HL-60/S4 treated with retinoic acid at 250 ng/mL for 4 days and 3 days (cell line): ENCODE measurements around the gene POR.
"Not testable (repeated sequence)": the region's sequence is repeated elsewhere in the genome, so short reads cannot be mapped to it uniquely, and the experiment has no call there.

Experiments used
- in situ Hi-C: fragments of 300-500 bp; cut with MboI; formaldehyde crosslinking; loops from 2 replicates; pipeline ENCODE4 v1.7.0; 2022; ENCODE audit warnings: low sequenced_read_pairs

Gene POR

DNA sequence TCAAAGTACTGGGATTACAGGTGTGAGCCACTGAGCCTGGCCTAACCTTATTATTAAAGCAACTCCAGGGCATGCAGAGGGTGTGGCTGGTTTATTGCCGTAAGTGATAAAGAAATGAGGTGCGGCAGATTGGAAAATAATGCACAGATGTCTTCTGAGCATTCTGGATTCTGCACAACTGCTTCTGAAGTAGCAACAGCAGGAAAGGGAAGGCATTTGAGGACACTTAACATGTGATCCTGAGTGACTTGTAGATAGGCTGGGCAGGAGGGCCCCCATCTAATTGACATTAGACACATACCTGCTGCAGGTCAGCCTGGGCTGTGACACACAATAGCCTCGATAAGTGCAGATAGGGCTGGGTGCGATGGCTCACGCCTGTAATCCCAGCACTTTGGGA, 30.5 kb upstream of the POR start:
- in situ Hi-C loops = no loop called here

DNA sequence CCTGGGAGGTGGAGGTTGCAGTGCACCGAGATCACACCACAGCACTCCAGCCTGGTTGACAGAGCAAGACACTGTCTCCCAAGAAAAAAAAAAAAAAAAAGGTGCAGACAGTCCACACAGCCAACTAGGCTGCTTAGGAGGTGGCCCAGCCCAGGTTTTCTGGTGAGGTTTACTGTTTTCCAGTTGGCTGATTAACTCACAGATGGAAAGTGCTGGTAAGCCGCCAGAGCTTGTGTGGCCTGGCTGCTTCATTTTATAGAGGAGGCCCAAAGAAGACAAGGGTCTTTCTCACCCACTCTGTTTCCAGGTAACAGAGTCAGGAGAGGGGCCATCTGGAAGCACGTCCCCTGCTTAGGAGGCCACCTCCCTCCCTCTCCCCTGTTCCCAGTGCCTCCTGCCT, 29.9 kb upstream of the POR start:
- in situ Hi-C loops = no loop called here

DNA sequence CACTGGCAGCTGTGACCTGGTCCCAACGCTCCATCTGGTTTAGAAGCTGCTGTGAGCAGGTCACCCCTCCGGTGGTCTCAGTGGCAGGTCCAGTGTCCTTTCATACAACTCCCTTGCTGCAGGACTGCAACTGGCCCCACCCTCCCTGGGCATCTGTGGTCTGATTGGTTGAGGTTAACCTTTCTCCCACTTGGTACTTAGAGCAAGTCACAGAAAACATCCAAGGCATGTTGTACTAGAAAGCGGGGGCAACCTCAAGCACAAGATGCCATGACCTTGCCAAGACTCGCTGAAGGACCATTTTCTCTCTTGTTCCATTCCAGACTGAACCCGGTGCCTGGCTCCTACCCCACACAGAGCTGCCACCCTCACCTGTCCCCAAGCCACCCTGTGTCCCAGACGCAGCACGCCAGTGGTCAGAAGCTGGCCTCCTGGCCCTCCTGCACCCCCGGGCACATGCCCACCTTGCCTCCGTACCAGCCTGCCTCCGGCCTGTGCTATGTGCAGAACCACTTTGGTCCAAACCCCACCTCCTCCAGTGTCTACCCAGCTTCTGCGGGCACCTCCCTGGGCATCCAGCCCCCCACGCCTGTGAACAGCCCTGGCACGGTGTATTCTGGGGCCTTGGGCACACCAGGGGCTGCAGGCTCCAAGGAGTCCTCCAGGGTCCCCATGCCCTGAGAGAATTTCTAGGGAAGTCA, 27.1 kb upstream of the POR start:
- in situ Hi-C loops = no loop called here

DNA sequence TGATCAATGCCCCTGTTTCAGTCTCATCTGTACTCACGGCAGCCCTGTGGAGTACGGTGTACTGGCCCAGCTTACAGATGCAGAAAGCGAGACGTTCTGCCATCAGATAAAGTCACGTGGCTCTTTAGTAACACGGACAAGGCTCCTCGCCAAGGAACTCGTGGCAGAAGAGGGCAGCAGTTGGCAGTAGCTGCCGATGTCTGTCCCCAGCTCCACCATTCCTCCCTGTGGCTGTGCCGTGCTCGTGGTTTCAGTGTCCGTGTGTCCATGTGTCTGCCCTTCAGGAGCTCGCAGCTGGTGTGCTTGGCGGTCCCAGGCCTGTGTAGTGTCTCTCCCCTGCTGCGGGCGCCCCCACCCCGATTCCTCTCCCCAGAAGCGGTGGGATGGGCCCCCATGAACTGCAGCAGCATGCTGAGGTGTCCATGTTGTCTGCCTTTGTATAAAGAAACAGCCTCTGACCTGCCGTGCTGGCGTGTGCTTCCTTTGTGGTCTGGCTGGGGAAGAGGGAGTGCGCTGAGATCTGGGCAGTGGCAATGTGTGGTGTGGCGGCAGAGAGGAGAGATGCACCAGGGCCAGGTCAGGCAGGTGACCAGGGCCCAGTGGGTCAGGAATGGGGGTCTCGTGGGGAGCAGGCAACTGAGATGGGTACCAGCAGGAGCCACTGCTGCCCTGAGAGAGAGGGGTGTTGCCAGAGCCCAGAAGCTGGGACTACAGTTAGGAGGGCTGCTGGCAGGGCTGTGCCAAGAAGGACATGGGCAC, 26.3 kb upstream of the POR start:
- in situ Hi-C loops = no loop called here

DNA sequence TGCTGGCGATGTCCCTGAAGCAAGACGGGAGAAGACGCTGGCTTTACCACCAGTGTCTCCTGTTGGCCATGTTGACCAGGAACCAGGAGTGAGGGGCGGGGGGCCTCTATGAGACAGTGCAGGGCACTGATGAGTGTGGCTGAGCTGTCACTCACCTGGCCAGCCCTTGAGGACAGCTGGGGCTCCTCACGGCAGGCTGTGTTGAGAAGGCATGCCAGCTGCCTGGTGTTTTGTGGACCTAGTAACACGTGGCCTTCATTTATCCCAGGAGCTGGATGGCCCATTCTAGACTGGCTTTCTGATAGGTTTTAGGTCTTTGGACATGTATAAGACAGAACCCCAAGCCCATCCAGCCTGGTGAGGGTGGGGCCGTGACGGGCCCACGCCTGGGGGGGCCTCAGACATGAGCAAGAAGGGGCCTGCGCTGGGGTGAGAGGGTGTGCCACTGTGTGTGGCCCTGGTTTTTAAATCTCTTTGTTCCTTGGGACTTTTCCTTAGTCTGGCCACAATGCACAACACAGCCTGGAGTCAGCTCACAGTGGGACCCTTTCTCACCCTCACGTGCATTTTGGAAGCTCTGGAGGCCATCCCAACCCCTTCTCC, 25.6 kb upstream of the POR start:
- in situ Hi-C loops = no loop called here

DNA sequence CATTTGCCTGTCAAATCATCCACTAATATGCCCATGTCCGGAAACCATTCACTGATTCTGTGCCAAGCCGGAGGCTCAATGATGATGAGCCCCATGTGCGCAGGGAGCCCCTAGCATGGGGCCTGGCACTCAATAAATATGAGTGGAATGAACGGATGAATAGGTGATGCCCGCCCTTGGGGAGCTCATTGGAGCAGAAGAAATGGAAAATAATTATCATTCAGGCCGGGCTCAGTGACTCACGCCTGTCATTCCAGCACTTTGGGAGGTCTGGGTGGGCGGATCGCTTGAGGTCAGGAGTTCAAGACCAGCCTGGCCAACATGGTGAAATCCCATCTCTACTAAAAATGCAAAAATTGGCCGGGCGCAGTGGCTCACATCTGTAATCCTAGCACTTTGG, 25.1 kb upstream of the POR start:
- in situ Hi-C loops = no loop called here

DNA sequence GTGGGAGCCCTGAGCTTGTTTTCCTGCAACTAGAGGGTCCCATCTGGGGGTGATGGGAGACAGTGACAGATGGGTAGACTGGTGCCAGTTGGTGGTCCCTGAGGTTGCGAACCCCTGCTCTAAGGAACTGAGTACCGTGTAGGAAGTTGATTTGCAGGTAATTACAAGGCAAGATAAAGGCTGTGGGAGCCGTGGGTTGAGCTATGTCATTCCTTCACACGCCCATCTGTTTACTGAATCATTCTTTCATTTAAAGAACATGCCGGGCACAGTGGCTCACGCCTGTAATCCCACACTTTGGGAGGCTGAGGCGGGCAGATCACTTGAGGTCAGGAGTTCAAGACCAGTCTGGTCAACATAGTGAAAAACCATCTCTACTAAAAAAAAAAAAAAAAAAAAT, 23.7 kb upstream of the POR start:
- in situ Hi-C loops = not testable (repeated sequence)

DNA sequence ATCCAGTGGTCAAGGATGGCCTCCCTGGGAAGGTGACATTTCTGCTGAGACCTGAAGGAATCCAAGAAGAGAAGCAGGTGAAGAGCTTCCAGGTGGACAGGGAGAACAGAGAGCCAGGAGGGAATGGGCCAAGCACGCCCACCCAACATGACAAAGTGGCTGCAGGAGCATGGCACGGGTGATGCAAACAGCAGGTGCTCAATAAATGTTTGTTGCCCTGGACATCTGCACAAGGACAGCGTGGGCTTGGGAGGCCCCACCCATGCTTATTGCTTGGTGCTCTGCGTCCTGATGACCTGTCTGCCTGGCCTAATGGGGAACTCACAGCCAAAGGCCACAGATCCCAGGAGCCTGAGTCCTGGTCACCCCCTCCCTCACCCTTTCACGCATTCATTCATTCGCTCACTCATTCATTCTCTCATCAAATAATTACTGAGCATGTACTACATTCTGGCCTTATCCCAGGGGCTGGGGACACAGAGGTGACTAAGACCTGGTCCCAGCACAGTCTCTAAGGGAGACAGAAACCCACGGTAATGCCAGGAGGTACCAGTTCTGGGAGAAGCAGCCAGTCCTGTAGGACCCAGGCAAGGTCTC, 23.0 kb upstream of the POR start:
- in situ Hi-C loops = no loop called here

DNA sequence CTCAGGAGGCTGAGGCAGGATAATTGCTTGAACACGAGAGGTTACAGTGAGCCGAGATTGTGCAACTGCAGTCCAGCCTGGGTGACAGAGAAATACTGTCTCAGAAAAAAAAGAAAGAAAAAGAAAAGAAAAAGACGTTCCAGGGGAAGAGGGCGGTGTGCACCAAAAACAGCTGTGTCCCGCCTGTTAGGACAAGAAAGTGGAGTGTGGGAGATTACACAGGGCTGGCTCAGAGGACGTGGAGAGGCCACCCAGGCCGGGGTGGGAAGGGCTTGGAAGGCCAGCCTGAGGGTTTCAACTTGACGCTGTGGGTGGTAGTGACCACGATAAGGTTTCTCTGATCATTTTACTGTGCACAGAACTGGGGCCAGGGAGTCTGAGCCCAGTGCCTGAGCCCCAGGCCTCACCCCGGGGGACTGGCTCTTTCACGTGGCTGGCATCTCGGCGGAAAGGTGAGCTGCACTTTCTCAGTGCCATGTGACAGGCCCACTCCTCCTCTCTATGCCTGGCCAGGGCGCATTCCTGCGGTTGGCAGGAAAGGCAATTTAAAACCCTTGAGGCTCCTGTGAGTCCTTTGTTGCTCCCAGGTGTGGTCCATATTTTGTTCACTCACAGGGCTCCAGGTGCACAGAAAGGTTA, 22.2 kb upstream of the POR start:
- in situ Hi-C loops = no loop called here

DNA sequence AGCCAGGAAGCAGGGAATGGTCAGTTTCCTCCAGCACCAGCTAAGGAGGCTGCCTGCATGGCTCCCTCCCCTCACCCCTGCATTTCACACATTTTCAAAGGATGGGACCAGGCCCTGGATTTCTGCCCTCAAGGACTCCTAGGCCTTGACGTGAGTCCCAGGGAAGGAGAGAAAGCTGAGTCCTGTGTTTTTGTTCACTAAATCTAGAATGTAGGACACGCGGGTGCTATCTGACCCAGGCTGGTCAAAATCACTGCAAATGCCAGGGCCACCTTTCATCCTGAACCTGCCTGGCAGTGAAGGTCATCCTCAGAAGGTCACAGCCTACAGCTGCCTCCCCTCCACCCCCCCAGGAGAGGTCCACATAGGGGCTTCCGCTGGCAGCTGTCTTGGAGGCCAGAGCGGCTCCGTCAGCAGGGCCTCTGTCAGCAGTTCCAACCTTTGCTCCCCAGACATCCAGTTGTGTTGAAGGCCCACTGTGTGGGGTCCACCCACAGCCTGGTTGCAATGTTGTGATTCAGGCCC, 18.1 kb upstream of the POR start:
- in situ Hi-C loops = no loop called here

DNA sequence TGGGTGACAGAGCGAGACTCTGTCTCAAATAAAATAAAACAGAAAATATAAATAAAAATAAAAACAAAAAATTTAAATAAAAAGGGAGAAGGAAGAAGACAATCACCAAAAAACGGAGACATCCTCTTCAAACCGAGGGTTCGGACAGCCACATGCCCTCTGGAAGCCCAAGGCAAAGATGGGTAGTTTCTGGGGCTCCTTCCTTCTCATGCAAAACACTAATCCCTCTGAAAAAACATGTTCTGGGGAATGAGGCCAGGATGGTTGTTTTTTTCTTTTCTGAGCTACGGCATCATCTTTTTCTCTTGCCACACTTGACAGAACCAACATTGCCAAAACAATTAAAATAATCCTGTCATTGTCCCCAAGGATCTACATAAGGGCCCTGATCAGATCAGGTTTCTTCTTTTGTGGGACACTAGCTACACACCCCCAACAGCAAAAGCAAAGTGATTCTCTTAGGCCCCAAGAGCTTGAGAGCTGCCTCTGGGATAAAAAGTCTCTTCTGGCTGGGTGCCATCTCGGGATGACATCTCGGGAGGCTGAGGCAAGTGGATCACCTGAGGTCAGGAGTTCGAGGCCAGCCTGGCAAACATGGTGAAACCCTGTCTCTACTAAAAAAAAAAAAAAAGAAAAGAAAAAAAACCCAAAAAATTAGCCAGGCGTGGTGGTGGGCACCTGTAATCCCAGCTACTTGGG, 14.2 kb upstream of the POR start:
- in situ Hi-C loops = no loop called here

DNA sequence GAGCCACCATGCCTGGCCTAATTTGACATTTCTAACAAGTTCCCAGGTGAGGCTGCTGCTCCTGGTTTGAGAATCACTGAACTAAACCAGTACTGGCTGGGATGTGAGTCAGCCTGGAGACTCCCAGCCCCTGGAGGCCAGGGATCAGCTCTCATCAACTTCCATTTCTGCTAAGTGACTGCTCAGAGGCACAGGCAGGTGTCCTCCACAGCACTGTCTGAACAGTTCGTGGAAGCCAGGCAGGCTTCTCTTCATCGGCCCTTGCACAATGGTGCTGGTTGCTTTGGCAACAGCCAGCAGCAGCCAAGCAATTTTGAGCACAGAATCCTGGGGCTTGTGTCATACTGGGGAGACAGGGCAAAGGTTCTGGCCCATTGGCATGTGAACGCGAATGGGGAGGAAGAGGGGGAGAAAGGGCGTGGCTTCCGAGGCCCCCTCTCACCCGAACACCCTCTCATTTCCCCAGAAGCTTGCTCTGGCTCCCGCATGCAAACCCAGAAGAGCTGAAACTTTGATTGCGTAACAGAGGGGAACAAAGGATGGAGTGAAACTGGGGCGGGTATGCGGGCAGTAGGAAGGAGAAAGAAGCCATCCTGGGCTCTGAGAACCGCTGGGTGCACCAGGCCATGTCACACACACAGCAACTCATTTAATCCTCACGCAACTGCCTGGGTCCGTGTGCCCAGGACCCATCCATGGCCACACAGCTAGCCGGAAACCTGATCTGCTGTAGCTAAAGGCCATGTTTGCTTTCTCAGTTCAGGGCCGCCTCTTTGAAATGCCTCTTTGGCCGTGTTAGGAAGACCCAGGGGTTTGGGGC, 9.0 kb upstream of the POR start:
- in situ Hi-C loops = no loop called here

DNA sequence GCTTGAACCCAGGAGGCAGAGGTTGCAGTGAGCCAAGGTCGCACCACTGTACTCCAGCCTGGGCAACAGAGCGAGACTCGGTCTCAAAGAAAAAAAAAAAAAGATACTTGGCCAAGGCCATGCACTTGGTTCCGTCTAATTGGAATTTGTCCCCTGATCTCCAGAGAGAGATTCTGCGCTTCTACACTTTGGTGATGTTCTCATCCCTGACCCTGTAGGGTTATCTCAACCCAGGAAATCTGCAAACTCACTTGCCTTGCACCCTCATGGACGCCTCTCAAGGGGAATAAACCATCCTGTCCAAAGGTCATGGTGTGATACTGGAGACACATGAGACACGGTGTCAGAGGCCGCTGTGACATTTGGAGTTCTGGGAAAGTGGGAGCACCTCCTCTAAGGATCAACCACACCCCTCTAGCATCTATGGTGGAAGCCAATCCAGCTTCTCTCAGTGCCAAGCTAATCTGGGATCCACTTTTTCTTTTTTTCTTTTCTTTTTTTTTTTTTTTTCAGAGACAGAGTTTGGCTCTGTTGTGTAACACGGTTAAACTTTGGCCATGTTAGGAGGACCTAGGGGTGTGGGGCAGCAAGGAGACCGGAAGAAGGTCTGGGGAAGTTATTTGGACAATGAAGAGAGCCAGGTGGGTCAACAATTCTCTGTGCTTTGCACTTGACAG, 7.8 kb upstream of the POR start:
- in situ Hi-C loops = no loop called here

DNA sequence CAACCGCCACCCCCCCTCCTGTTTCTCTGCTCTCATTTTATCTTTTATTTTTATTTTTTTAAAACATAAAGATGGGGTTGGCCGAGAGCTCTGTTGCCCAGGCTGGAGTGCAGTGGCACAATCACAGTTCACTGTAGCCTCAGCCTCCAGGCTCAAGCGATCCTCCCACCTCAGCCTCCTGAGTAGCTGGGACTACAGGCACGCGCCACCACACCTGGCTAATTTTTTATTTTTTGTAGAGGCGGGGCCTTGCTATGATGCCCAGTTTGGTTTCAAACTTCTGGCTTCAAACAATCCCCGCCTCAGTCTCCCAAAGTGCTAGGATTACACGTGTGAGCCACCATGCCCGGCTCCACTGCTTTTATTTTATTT, 7.3 kb upstream of the POR start:
- in situ Hi-C loops = not testable (repeated sequence)

DNA sequence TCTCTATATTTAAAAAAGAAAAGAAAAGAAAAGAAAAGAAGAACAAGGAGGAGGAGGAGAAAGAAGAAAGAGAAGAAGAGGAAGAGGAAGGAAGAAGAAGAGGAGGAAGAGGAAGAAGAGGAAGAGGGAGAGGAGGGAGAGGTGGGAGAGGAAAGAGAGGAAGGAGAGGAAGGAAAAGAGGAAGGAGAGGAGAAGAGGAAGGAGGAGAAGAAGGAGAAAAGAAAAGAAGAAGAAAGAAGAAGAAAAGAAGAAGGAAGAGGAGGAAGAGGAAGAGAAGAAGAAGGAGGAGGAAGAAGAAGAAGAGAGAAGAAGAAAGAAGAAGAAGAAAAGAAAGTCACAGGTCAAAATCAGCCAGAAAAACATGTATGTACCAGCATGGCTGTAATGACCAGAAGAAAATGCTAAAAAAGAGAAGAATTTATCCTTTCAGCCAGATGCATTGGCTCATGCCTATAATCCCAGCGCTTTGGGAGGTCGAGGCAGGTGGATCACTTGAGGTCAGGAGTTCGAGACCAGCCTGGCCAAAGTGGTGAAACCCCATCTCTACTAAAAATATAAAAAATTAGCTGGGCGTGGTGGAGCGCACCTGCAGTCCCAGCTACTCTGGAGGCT, 5.3 kb upstream of the POR start:
- in situ Hi-C loops = no loop called here

DNA sequence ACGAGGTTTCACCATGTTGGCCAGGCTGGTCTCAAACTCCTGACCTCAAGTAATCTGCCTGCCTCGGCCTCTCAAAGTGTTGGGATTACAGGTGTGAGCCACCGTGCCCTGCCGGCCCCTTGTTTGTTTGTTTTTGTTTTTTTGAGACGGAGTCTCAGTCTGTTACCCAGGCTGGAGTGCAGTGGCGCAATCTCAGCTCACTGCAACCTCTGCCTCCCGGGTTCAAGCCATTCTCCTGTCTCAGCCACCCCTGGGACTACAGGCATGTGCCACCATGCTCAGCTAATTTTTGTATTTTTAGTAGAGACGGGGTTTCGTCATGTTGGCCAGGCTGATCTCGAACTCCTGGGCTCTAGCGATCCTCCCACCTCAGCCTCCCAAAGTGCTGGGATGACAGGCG, 3.8 kb upstream of the POR start:
- in situ Hi-C loops = not testable (repeated sequence)

DNA sequence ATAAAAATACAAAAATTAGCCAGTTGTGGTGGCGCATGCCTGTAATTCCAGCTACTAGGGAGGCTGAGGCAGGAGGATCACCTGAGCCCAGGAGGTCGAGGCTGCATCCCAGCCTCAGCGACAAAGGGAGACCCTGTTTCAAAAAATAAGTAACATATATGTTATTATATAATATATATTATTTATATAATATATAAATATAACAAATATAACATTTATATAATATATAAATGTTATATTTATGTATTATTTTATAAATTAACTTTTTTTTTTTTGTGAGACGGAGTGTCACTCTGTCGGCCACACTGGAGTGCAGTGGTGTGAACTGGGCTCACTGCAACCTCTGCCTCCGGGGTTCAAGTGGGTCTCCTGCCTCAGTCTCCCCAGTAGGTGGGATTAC, 1.5 kb upstream of the POR start:
- in situ Hi-C loops = no loop called here

DNA sequence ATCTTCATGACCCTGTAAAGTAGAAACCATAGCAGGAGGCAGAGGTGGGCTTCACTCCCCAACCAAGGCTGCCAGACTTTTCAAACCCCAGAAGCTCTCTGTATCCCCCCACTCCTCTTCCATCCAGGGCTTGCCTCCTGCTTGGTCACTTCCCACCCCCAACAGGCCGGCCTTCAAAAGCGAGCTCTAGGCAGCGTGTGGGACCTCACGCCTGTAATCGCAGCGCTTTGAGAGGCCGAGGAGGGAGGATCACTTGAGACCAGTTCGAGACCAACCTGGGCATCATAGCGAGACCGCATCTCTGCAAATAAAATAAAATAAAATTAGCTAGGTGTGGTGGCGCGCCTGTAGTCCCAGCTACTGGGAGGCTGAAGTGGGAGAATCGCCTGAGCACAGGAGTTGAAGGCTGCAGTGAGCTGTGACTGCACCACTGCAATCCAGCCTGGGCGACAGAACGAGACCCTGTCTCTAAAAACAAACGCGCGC, 743 bp upstream of the POR start:
- in situ Hi-C loops = no loop called here
